SK-N-SH (cell line): ENCODE results near the gene GATC. TPM values are rescaled to one million over a fixed set of nuclear protein-coding genes. Genes with fewer than 3 reads are reported as not detected.

Experiments used
- CTCF ChIA-PET: fragments of 300-600, 350-600 bp; formaldehyde crosslinking; extraction: SDS; loops from one replicate; lab custom pipeline; 2021; lab: Yijun Ruan, JAX
- POLR2A ChIA-PET: fragments of 350-600 bp; sonication (Branson Sonifier 250); formaldehyde crosslinking; extraction: SDS; loops from one replicate; lab custom pipeline; 2020; ENCODE audit warnings: antibody characterized with exemption, inconsistent platforms; lab: Yijun Ruan, JAX
- DNase-seq: peaks from one replicate; pipeline ENCODE4 v3.0.0; 2012
- H2AFZ ChIP-seq: fragments of 200-600 bp; sonication (generic); 2 replicates; pipeline ENCODE4 v1.8.1; 2016; ENCODE audit warnings: antibody characterized with exemption, mild to moderate bottlenecking, low read depth
- H3F3A ChIP-seq: fragments of 200-600 bp; sonication (generic); replicated peaks from 2 replicates; pipeline ENCODE3; 2016; ENCODE audit warnings: antibody characterized with exemption, mild to moderate bottlenecking; ENCODE audit not compliant: insufficient read depth
- H3K27ac ChIP-seq, 2 experiments: fragments of 200-500 bp in 1 of 2; fragments of 200-600 bp in 1 of 2; sonication (Bioruptor generic) in 1 of 2; sonication (generic), shearing (Covaris generic) in 1 of 2; 2 replicates each; pipeline versions ENCODE4 v1.5.1 to v1.6.1; 2014 to 2016; ENCODE audit warnings: low read depth in 2 of 2, inconsistent platforms in 1 of 2, low read length in 1 of 2, mild to moderate bottlenecking in 1 of 2, mixed read lengths in 1 of 2
- H3K27me3 ChIP-seq: fragments of 200-600 bp; sonication (generic), shearing (Covaris generic); 2 replicates; pipeline ENCODE4 v1.6.1; 2016; ENCODE audit warnings: mixed run types; ENCODE audit not compliant: insufficient read depth
- H3K36me3 ChIP-seq, 2 experiments: fragments of 200-500 bp in 1 of 2; fragments of 200-600 bp in 1 of 2; sonication (Bioruptor generic) in 1 of 2; sonication (generic) in 1 of 2; replicated peaks in 1 of 2; 2 replicates each; pipeline versions ENCODE3 to v1.5.1; 2014 to 2016; ENCODE audit warnings: low read length in 1 of 2, mild to moderate bottlenecking in 1 of 2; ENCODE audit not compliant: insufficient read depth in 2 of 2, control insufficient read depth in 1 of 2
- H3K4me1 ChIP-seq, 2 experiments: fragments of 200-500 bp in 1 of 2; fragments of 200-600 bp in 1 of 2; sonication (Bioruptor generic) in 1 of 2; sonication (generic), shearing (Covaris generic) in 1 of 2; 2 replicates each; pipeline versions ENCODE4 v1.5.1 to v1.6.1; 2014 to 2016; ENCODE audit warnings: low read depth in 1 of 2, low read length in 1 of 2, mixed run types in 1 of 2; ENCODE audit not compliant: insufficient read depth in 2 of 2, control insufficient read depth in 1 of 2
- H3K4me2 ChIP-seq: fragments of 200-600 bp; sonication (generic), shearing (Covaris generic); 2 replicates; pipeline ENCODE4 v1.6.1; 2017; ENCODE audit warnings: mixed run types
- H3K4me3 ChIP-seq, 2 experiments: fragments of 200-500 bp in 1 of 2; fragments of 200-600 bp in 1 of 2; sonication (Bioruptor generic) in 1 of 2; sonication (generic), shearing (Covaris generic) in 1 of 2; 2 replicates each; pipeline versions ENCODE4 v1.5.1 to v1.8.1; 2014 to 2016; ENCODE audit warnings: low read depth in 2 of 2, inconsistent platforms in 1 of 2, low read length in 1 of 2, mild to moderate bottlenecking in 1 of 2, mixed read lengths in 1 of 2, moderate library complexity in 1 of 2
- H3K79me2 ChIP-seq: fragments of 200-600 bp; sonication (generic); 2 replicates; pipeline ENCODE4 v1.8.1; 2017; ENCODE audit warnings: mild to moderate bottlenecking; ENCODE audit not compliant: insufficient read depth
- H3K9ac ChIP-seq: fragments of 200-600 bp; sonication (generic); 2 replicates; pipeline ENCODE4 v1.6.1; 2017; ENCODE audit warnings: mixed run types
- H3K9me2 ChIP-seq: fragments of 200-600 bp; sonication (generic); 2 replicates; pipeline ENCODE4 v1.6.1; 2017; ENCODE audit warnings: mixed run types
- H3K9me3 ChIP-seq: fragments of 200-600 bp; sonication (generic); 2 replicates; pipeline ENCODE4 v1.6.1; 2017; ENCODE audit warnings: mixed run types, mild to moderate bottlenecking, moderate library complexity
- H4K20me1 ChIP-seq: fragments of 200-600 bp; sonication (generic); 2 replicates; pipeline ENCODE4 v1.6.1; 2017; ENCODE audit warnings: mild to moderate bottlenecking, mixed run types; ENCODE audit not compliant: insufficient read depth
- CHD2 ChIP-seq: fragments of 150-350 bp; IDR thresholded peaks from 2 replicates; pipeline ENCODE4 v1.6.1; 2018; ENCODE audit warnings: low read length; ENCODE audit not compliant: partially characterized antibody
- EZH2phosphoT487 ChIP-seq: fragments of 200-600 bp; sonication (generic); IDR thresholded peaks from 2 replicates; pipeline ENCODE4 v1.6.1; 2017; ENCODE audit warnings: low read depth, mixed run types, mild to moderate bottlenecking, antibody characterized with exemption, moderate library complexity, borderline replicate concordance
- FOSL2 ChIP-seq: IDR thresholded peaks from 2 replicates; pipeline ENCODE4 v1.4.0; 2012; ENCODE audit warnings: low read depth, mild to moderate bottlenecking, moderate library complexity, borderline replicate concordance
- FOXJ3 ChIP-seq: sonication (generic); formaldehyde crosslinking; IDR thresholded peaks from 2 replicates; pipeline ENCODE4 v1.5.1; 2020; ENCODE audit warnings: mild to moderate bottlenecking, missing genetic modification reagents
- FOXM1 ChIP-seq: IDR thresholded peaks from 2 replicates; pipeline ENCODE4 v1.4.0; 2012; ENCODE audit warnings: low read depth, mild to moderate bottlenecking
- GABPA ChIP-seq: IDR thresholded peaks from 2 replicates; pipeline ENCODE4 v1.4.0; 2012; ENCODE audit warnings: low read depth, mild to moderate bottlenecking
- GATA2 ChIP-seq: sonication (generic); formaldehyde crosslinking; IDR thresholded peaks from 2 replicates; pipeline ENCODE4 v1.5.0; 2020; ENCODE audit warnings: mild to moderate bottlenecking, missing genetic modification reagents
- JUND ChIP-seq: IDR thresholded peaks from 2 replicates; pipeline ENCODE4 v1.4.0; 2012
- POLR2AphosphoS5 ChIP-seq: IDR thresholded peaks from 2 replicates; pipeline ENCODE4 v1.6.1; 2012; ENCODE audit warnings: low read depth, low read length
- RAD21 ChIP-seq: IDR thresholded peaks from 2 replicates; pipeline ENCODE4 v1.6.1; 2012; ENCODE audit warnings: mild to moderate bottlenecking, low read length
- RFX5 ChIP-seq: IDR thresholded peaks from 2 replicates; pipeline ENCODE4 v1.6.1; 2012; ENCODE audit warnings: mild to moderate bottlenecking, improper control_type of control experiment, low read length
- RXRA ChIP-seq: IDR thresholded peaks from 2 replicates; pipeline ENCODE4 v1.4.0; 2012; ENCODE audit warnings: low read depth, mild to moderate bottlenecking, borderline replicate concordance
- TAF1 ChIP-seq: IDR thresholded peaks from 2 replicates; pipeline ENCODE4 v1.6.1; 2012; ENCODE audit warnings: low read depth, mild to moderate bottlenecking, low read length, moderate library complexity, borderline replicate concordance
- TEAD4 ChIP-seq: IDR thresholded peaks from 2 replicates; pipeline ENCODE4 v1.4.0; 2012; ENCODE audit warnings: mild to moderate bottlenecking, borderline replicate concordance; ENCODE audit not compliant: insufficient read depth
- YY1 ChIP-seq: IDR thresholded peaks from 2 replicates; pipeline ENCODE4 v1.4.0; 2012; ENCODE audit warnings: low read depth, mild to moderate bottlenecking
- WGBS: methylation state at CpG from one replicate; pipeline ENCODE4 v1.1.6; 2017; ENCODE audit warnings: low lambda C conversion rate; 5-methylcytosine and 5-hydroxymethylcytosine counted together
- polyA plus RNA-seq, 3 experiments: library from polyadenylated mRNA; depleted of rRNA; stranded (reverse); fragments of >200 nt; gene quantifications; 2 replicates each; pipeline ENCODE4 v1.2.3, GENCODE V29; 2012
- TF ChIP-seq, protein P1 (sequence below): IDR thresholded peaks from 2 replicates; pipeline ENCODE4 v1.4.0; 2012; ENCODE audit warnings: low read depth, borderline replicate concordance
- TF ChIP-seq, protein P2 (sequence below): IDR thresholded peaks from 2 replicates; pipeline ENCODE4 v1.4.0; 2012; ENCODE audit warnings: low read depth, borderline replicate concordance
- TF ChIP-seq, protein P3 (sequence below): fragments of 200-600 bp; sonication (generic); IDR thresholded peaks from 2 replicates; pipeline ENCODE4 v1.6.1; 2017; ENCODE audit warnings: antibody characterized with exemption, mild to moderate bottlenecking, moderate library complexity
- TF ChIP-seq, protein P4 (sequence below): IDR thresholded peaks from 2 replicates; pipeline ENCODE4; 2012
- TF ChIP-seq, protein P5 (sequence below): fragments of 150-350 bp; IDR thresholded peaks from 2 replicates; pipeline ENCODE4 v1.6.1; 2017; ENCODE audit warnings: antibody characterized with exemption, low read length, low read depth, borderline replicate concordance
- TF ChIP-seq, protein P6 (sequence below): IDR thresholded peaks from 2 replicates; pipeline ENCODE4 v1.4.0; 2012; ENCODE audit warnings: low read depth

Gene GATC
- polyA plus RNA-seq, 1 of the 3 experiments (the other 2 are of a cell fraction): 10.6 TPM

DNA sequence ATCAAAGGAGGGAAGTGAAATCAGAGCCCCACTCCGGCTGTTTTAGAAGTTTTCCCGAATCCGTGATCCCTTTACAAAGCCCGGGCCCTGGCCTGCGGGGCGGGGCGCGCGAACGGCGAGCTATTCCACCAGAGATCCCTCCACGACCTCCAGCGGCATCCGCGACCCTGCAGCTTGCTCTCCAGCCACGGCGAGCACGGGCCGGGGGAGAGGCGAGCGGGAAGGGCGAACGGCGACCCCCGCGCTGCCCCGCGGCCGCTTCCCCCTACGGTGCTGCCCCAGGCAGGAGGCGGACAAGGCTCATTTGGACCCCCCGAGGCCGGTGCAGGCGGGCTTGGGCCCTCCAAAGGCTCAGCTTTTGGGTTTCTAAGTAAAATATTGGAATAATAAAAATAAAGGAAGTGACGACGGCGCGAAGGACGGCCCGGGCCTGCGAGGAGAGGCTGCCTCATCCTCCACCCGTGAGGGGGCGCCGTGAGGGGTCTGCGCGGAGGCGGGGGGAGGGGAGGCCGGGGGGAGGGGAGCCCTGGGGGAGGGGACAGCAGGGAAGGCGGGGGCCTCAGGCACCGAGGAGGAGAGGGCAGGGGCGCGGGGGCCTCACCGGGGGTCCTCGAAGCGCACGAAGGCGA is 22.7 kb downstream of the GATC start (continued):
- TF ChIP-seq, protein P1, sequence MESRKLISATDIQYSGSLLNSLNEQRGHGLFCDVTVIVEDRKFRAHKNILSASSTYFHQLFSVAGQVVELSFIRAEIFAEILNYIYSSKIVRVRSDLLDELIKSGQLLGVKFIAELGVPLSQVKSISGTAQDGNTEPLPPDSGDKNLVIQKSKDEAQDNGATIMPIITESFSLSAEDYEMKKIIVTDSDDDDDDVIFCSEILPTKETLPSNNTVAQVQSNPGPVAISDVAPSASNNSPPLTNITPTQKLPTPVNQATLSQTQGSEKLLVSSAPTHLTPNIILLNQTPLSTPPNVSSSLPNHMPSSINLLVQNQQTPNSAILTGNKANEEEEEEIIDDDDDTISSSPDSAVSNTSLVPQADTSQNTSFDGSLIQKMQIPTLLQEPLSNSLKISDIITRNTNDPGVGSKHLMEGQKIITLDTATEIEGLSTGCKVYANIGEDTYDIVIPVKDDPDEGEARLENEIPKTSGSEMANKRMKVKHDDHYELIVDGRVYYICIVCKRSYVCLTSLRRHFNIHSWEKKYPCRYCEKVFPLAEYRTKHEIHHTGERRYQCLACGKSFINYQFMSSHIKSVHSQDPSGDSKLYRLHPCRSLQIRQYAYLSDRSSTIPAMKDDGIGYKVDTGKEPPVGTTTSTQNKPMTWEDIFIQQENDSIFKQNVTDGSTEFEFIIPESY: no peak
- TF ChIP-seq CHD2 (peak; percentile 70), TAF1 (no peak), RAD21 (no peak), FOXJ3 (CRISPR knock-in tag) (no peak), EZH2phosphoT487 (no peak), FOXM1 (0 out of 2 replicates have a peak, but pooled peaks have one; percentile 29)
- TF ChIP-seq, protein P2, sequence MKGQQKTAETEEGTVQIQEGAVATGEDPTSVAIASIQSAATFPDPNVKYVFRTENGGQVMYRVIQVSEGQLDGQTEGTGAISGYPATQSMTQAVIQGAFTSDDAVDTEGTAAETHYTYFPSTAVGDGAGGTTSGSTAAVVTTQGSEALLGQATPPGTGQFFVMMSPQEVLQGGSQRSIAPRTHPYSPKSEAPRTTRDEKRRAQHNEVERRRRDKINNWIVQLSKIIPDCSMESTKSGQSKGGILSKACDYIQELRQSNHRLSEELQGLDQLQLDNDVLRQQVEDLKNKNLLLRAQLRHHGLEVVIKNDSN: no peak
- TF ChIP-seq, protein P3, sequence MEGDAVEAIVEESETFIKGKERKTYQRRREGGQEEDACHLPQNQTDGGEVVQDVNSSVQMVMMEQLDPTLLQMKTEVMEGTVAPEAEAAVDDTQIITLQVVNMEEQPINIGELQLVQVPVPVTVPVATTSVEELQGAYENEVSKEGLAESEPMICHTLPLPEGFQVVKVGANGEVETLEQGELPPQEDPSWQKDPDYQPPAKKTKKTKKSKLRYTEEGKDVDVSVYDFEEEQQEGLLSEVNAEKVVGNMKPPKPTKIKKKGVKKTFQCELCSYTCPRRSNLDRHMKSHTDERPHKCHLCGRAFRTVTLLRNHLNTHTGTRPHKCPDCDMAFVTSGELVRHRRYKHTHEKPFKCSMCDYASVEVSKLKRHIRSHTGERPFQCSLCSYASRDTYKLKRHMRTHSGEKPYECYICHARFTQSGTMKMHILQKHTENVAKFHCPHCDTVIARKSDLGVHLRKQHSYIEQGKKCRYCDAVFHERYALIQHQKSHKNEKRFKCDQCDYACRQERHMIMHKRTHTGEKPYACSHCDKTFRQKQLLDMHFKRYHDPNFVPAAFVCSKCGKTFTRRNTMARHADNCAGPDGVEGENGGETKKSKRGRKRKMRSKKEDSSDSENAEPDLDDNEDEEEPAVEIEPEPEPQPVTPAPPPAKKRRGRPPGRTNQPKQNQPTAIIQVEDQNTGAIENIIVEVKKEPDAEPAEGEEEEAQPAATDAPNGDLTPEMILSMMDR: no peak; the same call in 1 of the 2 replicates
- TF ChIP-seq, all 33 proteins: peak for 5

DNA sequence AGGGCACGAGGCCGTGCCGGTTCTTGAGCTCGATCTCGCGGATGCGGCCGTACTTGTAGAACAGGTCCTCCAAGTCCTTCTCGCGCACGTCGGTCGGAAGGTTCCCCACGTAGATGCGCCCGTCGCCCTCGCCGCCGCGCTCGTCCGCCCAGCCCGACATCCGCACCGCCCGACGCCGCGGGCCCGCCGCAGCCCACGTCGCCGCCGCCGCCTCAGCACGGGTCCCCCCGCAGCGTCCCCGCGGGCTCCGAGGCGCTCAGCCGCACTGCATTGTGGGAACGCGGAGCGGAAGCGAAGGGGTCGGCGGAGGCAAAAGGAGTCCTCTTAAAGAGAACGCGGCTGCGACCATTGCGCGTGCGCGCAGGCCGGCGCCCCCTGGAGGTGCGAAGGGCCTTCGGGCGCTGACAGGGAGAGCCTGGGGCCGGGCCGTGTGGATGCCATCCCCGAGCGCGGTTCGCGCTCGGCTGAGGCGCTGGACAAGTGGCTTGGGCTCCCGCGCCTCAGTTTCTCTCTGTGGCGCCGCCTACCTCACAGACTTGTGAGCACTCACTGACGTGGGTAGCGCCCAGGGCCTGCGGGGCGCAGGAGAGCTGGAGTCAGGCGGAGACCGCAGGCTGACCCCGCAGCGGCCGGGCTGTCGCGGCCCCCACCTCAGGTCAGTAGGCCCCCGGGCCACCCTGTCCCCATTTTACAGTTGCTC is 23.4 kb downstream of the GATC start, which contains the start of gene SRSF9:
Gene SRSF9 (minus strand): TSS at position 299 of the 700 bp plus-strand sequence. CDS start 139 bp downstream, at position 160.
- Histone ChIP-seq H2AFZ (peak within 1 kb of the TSS; percentile 93), H3K4me2 (peak within 1 kb of the TSS; percentile 94), H3K27ac (peak within 1 kb of the TSS; percentile 79 to 93), H3K4me3 (peak within 1 kb of the TSS; percentile 78 to 88), H3K79me2 (peaks cover 77% of the 10 kb centered on the region), H3K9me3 (no peaks in the 10 kb centered on the region), H3K27me3 (no peaks in the 10 kb centered on the region), H3K9me2 (no peaks in the 10 kb centered on the region), H3F3A (peaks cover 17% of the 10 kb centered on the region), H4K20me1 (peaks cover 44% of the 10 kb centered on the region), H3K4me1 (peaks cover 0 to 8% of the 10 kb centered on the region in 2 experiments; a peak in 1 of 4 replicates), H3K36me3 (peaks cover 13 to 18% of the 10 kb centered on the region in 2 experiments), H3K9ac (peak within 1 kb of the TSS; percentile 87)
- DNase-seq: peak; percentile 99
- CTCF ChIA-PET: interaction anchor here (0.6 to 5.3 kb wide), 27 partner anchors 9 to 178 kb away, joined by 3 to 52 read pairs (median 4); partner anchors contain the start of genes COX6A1, DYNLL1, RNF10 and RNU4-2
- POLR2A ChIA-PET: interaction anchor here (0.6 to 1.9 kb wide), 4 partner anchors 26 to 173 kb away, joined by 3 to 12 read pairs (median 4); partner anchors contain the start of genes COQ5 and DYNLL1
- WGBS: 5% methylated on average over 6 of the region's 88 CpGs
- TF ChIP-seq JUND (no peak), GATA2 (CRISPR knock-in tag) (no peak), TEAD4 (no peak), YY1 (no peak), FOXM1 (no peak), FOXJ3 (CRISPR knock-in tag) (no peak), GABPA (peak; percentile 68), POLR2AphosphoS5 (peak; percentile 76), RFX5 (no peak), RXRA (no peak), FOSL2 (no peak), CHD2 (no peak)
- TF ChIP-seq, protein P4, sequence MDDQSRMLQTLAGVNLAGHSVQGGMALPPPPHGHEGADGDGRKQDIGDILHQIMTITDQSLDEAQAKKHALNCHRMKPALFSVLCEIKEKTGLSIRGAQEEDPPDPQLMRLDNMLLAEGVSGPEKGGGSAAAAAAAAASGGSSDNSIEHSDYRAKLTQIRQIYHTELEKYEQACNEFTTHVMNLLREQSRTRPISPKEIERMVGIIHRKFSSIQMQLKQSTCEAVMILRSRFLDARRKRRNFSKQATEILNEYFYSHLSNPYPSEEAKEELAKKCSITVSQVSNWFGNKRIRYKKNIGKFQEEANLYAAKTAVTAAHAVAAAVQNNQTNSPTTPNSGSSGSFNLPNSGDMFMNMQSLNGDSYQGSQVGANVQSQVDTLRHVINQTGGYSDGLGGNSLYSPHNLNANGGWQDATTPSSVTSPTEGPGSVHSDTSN: peak; percentile 34
- TF ChIP-seq, protein P2: no peak
- TF ChIP-seq, protein P5, sequence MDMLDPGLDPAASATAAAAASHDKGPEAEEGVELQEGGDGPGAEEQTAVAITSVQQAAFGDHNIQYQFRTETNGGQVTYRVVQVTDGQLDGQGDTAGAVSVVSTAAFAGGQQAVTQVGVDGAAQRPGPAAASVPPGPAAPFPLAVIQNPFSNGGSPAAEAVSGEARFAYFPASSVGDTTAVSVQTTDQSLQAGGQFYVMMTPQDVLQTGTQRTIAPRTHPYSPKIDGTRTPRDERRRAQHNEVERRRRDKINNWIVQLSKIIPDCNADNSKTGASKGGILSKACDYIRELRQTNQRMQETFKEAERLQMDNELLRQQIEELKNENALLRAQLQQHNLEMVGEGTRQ: no peak
- TF ChIP-seq, protein P6, sequence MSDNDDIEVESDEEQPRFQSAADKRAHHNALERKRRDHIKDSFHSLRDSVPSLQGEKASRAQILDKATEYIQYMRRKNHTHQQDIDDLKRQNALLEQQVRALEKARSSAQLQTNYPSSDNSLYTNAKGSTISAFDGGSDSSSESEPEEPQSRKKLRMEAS: peak; percentile 90
